Fibroblast of skin of back (primary cell): ENCODE data around the gene DENND4B. TPM values are rescaled to one million over a fixed set of nuclear protein-coding genes. Genes with fewer than 3 reads are reported as not detected.
"Not testable (repeated sequence)": the region's sequence is repeated elsewhere in the genome, so short reads cannot be mapped to it uniquely, and the experiment has no call there.

Experiments used
- DNase-seq: peaks from one replicate; pipeline ENCODE4 v3.0.0-alpha.2; 2013
- polyA plus RNA-seq, 2 experiments: library from polyadenylated mRNA; unstranded; fragments of 120-200 nt; gene quantifications; one replicate each; pipeline ENCODE4 v1.2.1, GENCODE V29; 2013; ENCODE audit not compliant: insufficient read length in 2 of 2

DENND4B gene
- polyA plus RNA-seq (2013, experiment 1 of 2; ENCODE audit: insufficient read length) = 27.8 TPM
- polyA plus RNA-seq (2013, experiment 2 of 2; ENCODE audit: insufficient read length) = 23.3 TPM

GRCh38 chr1:153946622-153947241 lies at the start of gene DENND4B:
TSS of gene DENND4B (minus strand) at chr1:153946718. CDS start at chr1:153944374, 2,344 bp downstream.
- DNase-seq = peak; percentile 77

- no peak for DNase-seq
These were observed 49.1 kb upstream of the DENND4B start for GRCh38 chr1:153995640-153996039.

- DNase-seq = no peak
These were observed 48.7 kb upstream of the DENND4B start for GRCh38 chr1:153995202-153995601.

GRCh38 chr1:153991806-153992205 lies 45.3 kb upstream of the DENND4B start:
- DNase-seq = no peak

- no peak for DNase-seq
These were observed 44.7 kb upstream of the DENND4B start for GRCh38 chr1:153991151-153991630.

GRCh38 chr1:153990468-153991150 lies 44.1 kb upstream of the DENND4B start, which contains the start of gene RPS27:
TSS of gene RPS27 (plus strand) at chr1:153990762. CDS start at chr1:153990797, 35 bp downstream.
- DNase-seq = peak; percentile 99

- no peak for DNase-seq
These were observed 41.1 kb upstream of the DENND4B start for GRCh38 chr1:153987621-153988020.

- peak; percentile 90 for DNase-seq
These were observed 39.6 kb upstream of the DENND4B start, which contains the start of gene RAB13 for GRCh38 chr1:153985941-153986761. TSS of gene RAB13 (minus strand) at chr1:153986339. CDS start at chr1:153986236, 103 bp downstream.

- DNase-seq = peak; percentile 80
These were observed 38.9 kb upstream of the DENND4B start for GRCh38 chr1:153985341-153985912.

GRCh38 chr1:153984123-153984894 lies 37.8 kb upstream of the DENND4B start:
- DNase-seq = no peak

GRCh38 chr1:153981735-153982134 lies 35.2 kb upstream of the DENND4B start:
- not testable (repeated sequence) for DNase-seq

GRCh38 chr1:153979091-153979490 lies 32.6 kb upstream of the DENND4B start:
- not testable (repeated sequence) for DNase-seq

GRCh38 chr1:153978274-153978909 lies 31.9 kb upstream of the DENND4B start:
- DNase-seq = no peak

- peak; percentile 83 for DNase-seq
These were observed 31.0 kb upstream of the DENND4B start, which contains the start of gene JTB for GRCh38 chr1:153977250-153978240. TSS of gene JTB (minus strand) at chr1:153977674. CDS start at chr1:153977252, 422 bp downstream.

- DNase-seq = no peak
These were observed 30.3 kb upstream of the DENND4B start for GRCh38 chr1:153976819-153977249.

GRCh38 chr1:153973525-153973924 lies 27.0 kb upstream of the DENND4B start:
- no peak for DNase-seq

GRCh38 chr1:153973071-153973470 lies 26.6 kb upstream of the DENND4B start:
- DNase-seq = no peak

- no peak for DNase-seq
These were observed 23.8 kb upstream of the DENND4B start for GRCh38 chr1:153970346-153970745.

GRCh38 chr1:153968972-153969371 lies 22.5 kb upstream of the DENND4B start:
- no peak for DNase-seq

- no peak for DNase-seq
These were observed 21.9 kb upstream of the DENND4B start for GRCh38 chr1:153968408-153968807.
